Measurements from ENCODE around the gene VARS1. TPM values are rescaled to one million over a fixed set of nuclear protein-coding genes. Genes with fewer than 3 reads are reported as not detected.
"Not testable (repeated sequence)": the region's sequence is repeated elsewhere in the genome, so short reads cannot be mapped to it uniquely, and the experiment has no call there.

Gene VARS1
- total RNA-seq, 2 donors from 2014 or later: 38.5 to 49.9 TPM

DNA sequence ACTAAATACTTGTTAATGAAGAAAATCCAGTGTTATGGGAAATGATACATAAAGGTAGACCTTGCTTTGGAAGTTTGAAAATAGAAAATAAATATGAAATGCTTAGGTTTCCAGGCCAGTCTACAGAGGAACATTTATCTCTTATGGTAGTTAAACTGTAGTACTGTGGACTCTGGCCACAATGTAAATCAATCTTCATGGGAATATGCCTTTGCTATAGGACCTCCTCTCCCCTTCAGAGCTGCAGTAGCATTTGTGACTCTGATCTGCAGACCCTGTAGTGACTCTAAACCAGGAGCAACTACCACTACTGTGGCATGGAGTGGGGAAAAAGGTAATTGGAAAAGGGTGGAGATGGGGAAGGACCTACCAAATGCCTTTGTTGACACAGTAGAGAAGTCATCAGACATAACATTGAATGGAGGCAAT, 24.3 kb upstream of the VARS1 start:
- no peak overlapping the region for H3K4me3 ChIP-seq
- H3K9me3 ChIP-seq: no peaks in the 10 kb centered on the region
- DNase-seq (ENCODE audit: low spot score): no peak
- no peaks in the 10 kb centered on the region for H3K36me3 ChIP-seq
- no peaks in the 10 kb centered on the region for H3K27me3 ChIP-seq (replicated peaks; ENCODE audit: insufficient read depth)
- H3K4me1 ChIP-seq (replicated peaks): peaks cover 16% of the 10 kb centered on the region
- intact Hi-C loops (cut with DNase I): loop anchor here (5.0 kb wide), 1 partner anchor 83 kb away; the partner anchor contains the start of gene CLIC1
- TF ChIP-seq, protein P1, sequence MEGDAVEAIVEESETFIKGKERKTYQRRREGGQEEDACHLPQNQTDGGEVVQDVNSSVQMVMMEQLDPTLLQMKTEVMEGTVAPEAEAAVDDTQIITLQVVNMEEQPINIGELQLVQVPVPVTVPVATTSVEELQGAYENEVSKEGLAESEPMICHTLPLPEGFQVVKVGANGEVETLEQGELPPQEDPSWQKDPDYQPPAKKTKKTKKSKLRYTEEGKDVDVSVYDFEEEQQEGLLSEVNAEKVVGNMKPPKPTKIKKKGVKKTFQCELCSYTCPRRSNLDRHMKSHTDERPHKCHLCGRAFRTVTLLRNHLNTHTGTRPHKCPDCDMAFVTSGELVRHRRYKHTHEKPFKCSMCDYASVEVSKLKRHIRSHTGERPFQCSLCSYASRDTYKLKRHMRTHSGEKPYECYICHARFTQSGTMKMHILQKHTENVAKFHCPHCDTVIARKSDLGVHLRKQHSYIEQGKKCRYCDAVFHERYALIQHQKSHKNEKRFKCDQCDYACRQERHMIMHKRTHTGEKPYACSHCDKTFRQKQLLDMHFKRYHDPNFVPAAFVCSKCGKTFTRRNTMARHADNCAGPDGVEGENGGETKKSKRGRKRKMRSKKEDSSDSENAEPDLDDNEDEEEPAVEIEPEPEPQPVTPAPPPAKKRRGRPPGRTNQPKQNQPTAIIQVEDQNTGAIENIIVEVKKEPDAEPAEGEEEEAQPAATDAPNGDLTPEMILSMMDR (IDR thresholded peaks at IDR 0.05): no peak
- TF ChIP-seq POLR2AphosphoS5 (IDR thresholded peaks at IDR 0.05): no peak
- H3K27ac ChIP-seq: peak overlapping the region; percentile 97 to 100

DNA sequence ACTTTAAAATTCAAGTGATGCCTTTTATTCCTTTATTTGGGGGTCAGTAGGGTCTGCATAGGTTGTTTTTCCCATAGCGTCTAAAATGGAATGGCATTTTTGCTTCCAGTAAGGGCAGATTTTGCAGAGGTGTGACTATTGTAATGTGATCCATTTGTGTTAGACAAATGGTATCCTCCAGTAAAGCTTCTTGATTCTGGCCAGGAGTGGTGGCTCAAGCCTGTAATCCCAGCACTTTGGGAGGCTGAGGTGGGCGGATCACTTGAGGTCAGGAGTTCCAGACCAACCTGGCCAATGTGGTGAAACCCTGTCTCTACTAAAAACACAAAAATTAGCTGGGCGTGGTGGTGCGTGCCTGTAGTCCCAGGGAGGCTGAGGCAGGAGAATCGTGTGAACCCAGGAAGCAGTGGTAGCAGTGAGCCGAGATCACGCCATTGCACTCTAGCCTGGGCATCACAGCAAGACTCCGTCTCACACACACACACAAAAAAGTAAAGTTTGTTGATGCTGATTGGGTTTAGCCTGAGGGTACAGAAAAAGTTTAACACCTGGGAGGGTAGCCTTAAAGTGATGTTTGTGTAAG, 22.5 kb upstream of the VARS1 start:
- H3K9me3 ChIP-seq; H3K27me3 ChIP-seq (replicated peaks; ENCODE audit: insufficient read depth); H3K36me3 ChIP-seq; intact Hi-C loops (cut with DNase I); DNase-seq (ENCODE audit: low spot score); H3K4me1 ChIP-seq (replicated peaks): not testable (repeated sequence)
- TF ChIP-seq POLR2AphosphoS5 (IDR thresholded peaks at IDR 0.05) (peak; percentile 51), POLR2A (IDR thresholded peaks at IDR 0.05) (peak; percentile 8)
- 40% methylated on average over 8 of the region's 8 CpGs for WGBS
- peak overlapping the region; percentile 37 to 46 for H3K4me3 ChIP-seq
- H3K27ac ChIP-seq: peak overlapping the region; percentile 97 to 100

DNA sequence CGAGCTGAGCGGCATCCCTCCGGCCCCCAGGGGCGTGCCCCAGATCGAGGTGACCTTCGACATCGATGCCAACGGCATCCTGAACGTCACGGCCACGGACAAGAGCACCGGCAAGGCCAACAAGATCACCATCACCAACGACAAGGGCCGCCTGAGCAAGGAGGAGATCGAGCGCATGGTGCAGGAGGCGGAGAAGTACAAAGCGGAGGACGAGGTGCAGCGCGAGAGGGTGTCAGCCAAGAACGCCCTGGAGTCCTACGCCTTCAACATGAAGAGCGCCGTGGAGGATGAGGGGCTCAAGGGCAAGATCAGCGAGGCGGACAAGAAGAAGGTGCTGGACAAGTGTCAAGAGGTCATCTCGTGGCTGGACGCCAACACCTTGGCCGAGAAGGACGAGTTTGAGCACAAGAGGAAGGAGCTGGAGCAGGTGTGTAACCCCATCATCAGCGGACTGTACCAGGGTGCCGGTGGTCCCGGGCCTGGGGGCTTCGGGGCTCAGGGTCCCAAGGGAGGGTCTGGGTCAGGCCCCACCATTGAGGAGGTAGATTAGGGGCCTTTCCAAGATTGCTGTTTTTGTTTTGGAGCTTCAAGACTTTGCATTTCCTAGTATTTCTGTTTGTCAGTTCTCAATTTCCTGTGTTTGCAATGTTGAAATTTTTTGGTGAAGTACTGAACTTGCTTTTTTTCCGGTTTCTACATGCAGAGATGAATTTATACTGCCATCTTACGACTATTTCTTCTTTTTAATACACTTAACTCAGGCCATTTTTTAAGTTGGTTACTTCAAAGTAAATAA, 21.8 kb upstream of the VARS1 start:
- 33% methylated on average over 11 of the region's 37 CpGs for WGBS
- H3K4me3 ChIP-seq: peak overlapping the region; percentile 37 to 46
- TF ChIP-seq, protein P1 (IDR thresholded peaks at IDR 0.05): peak in 1 of 4 experiments; percentile 16
- TF ChIP-seq POLR2AphosphoS5 (IDR thresholded peaks at IDR 0.05): peak; percentile 77
- H3K4me1 ChIP-seq (replicated peaks); H3K9me3 ChIP-seq; intact Hi-C loops (cut with DNase I); DNase-seq (ENCODE audit: low spot score); H3K27me3 ChIP-seq (replicated peaks; ENCODE audit: insufficient read depth); H3K36me3 ChIP-seq: not testable (repeated sequence)
- peak overlapping the region; percentile 97 to 100 for H3K27ac ChIP-seq

DNA sequence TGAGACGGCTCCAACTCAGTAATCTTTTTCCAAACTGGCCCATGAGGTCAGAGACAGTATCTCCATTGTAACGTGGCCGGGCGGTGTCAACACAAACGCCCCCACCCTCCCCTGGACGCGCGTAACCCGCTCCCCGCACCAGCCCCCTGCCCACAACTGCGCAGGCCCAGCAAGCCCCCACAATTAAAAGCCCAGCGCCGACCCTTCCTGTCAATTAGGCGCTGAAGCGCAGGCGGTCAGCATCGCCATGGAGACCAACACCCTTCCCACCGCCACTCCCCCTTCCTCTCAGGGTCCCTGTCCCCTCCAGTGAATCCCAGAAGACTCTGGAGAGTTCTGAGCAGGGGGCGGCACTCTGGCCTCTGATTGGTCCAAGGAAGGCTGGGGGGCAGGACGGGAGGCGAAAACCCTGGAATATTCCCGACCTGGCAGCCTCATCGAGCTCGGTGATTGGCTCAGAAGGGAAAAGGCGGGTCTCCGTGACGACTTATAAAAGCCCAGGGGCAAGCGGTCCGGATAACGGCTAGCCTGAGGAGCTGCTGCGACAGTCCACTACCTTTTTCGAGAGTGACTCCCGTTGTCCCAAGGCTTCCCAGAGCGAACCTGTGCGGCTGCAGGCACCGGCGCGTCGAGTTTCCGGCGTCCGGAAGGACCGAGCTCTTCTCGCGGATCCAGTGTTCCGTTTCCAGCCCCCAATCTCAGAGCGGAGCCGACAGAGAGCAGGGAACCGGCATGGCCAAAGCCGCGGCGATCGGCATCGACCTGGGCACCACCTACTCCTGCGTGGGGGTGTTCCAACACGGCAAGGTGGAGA, 19.7 kb upstream of the VARS1 start, which contains the start of the genes HSPA1A and HSPA1L:
Gene HSPA1A, plus strand, starts transcription at position 519 of the 814 bp plus-strand sequence. Its CDS starts 214 bp downstream, at position 733.
Gene HSPA1L, minus strand, starts transcription at position 259 of the 814 bp plus-strand sequence. CDS start 3,311 bp downstream, outside the sequence.
- H3K4me3 ChIP-seq: peak within 1 kb of the TSS; percentile 44 to 52
- H3K36me3 ChIP-seq: no peaks in the 10 kb centered on the region
- H3K9me3 ChIP-seq: no peaks in the 10 kb centered on the region
- peak; percentile 97 for DNase-seq (ENCODE audit: low spot score)
- H3K4me1 ChIP-seq (replicated peaks): no peaks in the 10 kb centered on the region
- peak within 1 kb of the TSS; percentile 100 for H3K27ac ChIP-seq
- WGBS: 0% methylated on average over 47 of the region's 56 CpGs
- no peaks in the 10 kb centered on the region for H3K27me3 ChIP-seq (replicated peaks; ENCODE audit: insufficient read depth)
- TF ChIP-seq POLR2A (IDR thresholded peaks at IDR 0.05) (peak; percentile 100), POLR2AphosphoS5 (IDR thresholded peaks at IDR 0.05) (peak; percentile 100)
- TF ChIP-seq, protein P1 (IDR thresholded peaks at IDR 0.05): peak in 1 of 4 experiments; percentile 18
- intact Hi-C loops (cut with DNase I): no loop called here

DNA sequence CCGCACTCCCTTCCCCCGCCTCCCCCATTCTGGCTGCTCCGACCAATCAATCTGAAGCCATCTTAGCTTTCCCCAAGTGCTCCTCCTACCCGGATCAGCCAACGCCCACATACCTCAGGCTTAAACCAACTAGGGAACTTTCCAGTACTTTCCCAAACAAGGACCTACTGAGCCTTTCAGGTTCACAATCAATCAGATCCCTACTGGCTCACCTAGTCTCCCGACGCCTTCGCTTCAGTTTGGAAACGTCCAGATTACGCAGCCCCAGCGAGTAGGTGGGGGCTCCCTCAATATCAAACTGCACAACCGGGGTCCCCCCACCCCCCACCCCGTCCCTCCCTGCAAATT, 19.1 kb upstream of the VARS1 start:
- peak; percentile 100 for TF ChIP-seq POLR2AphosphoS5 (IDR thresholded peaks at IDR 0.05)
- TF ChIP-seq, protein P1 (IDR thresholded peaks at IDR 0.05): no peak
- TF ChIP-seq POLR2A (IDR thresholded peaks at IDR 0.05): peak; percentile 90

More for the DNA sequence above, 19.1 kb upstream of the VARS1 start:
- DNase-seq (ENCODE audit: low spot score): peak; percentile 98
- intact Hi-C loops (cut with DNase I): no loop called here
- H3K36me3 ChIP-seq: no peaks in the 10 kb centered on the region
- no peaks in the 10 kb centered on the region for H3K4me1 ChIP-seq (replicated peaks)
- H3K27ac ChIP-seq: peak overlapping the region; percentile 100
- H3K4me3 ChIP-seq: peak overlapping the region; percentile 44 to 52
- no peaks in the 10 kb centered on the region for H3K9me3 ChIP-seq
- 0% methylated on average over 13 of the region's 13 CpGs for WGBS
- H3K27me3 ChIP-seq (replicated peaks; ENCODE audit: insufficient read depth): no peaks in the 10 kb centered on the region

Data from prostate gland (tissue), 2 donors.